WI38 (cell line): Measurements from ENCODE around the gene CDC16.

Experiments
- H3K4me3 ChIP-seq: 2 replicates; pipeline ENCODE4 v1.5.1; 2011; ENCODE audit warnings: low read depth, mild to moderate bottlenecking, control low read depth, low read length
- CTCF ChIP-seq: IDR thresholded peaks from 2 replicates; pipeline ENCODE4 v1.5.1; 2012; ENCODE audit warnings: low read depth, mild to moderate bottlenecking, control low read depth, low read length

The CDC16 gene

GRCh38 chr13:114200399-114200911 is 34.2 kb upstream of the CDC16 start:
- peak overlapping the region; percentile 27; the same call in 1 of the 2 replicates for H3K4me3 ChIP-seq
- no peak for TF ChIP-seq CTCF

- TF ChIP-seq CTCF, result no peak
- no peak overlapping the region for H3K4me3 ChIP-seq
These were observed 32.1 kb upstream of the CDC16 start for GRCh38 chr13:114202581-114202980.

GRCh38 chr13:114203536-114203935 is 31.2 kb upstream of the CDC16 start:
- TF ChIP-seq CTCF, result no peak
- H3K4me3 ChIP-seq, result no peak overlapping the region

- no peak for TF ChIP-seq CTCF
These were observed 29.8 kb upstream of the CDC16 start for GRCh38 chr13:114204894-114205293.

GRCh38 chr13:114208134-114208533 is 26.6 kb upstream of the CDC16 start:
- TF ChIP-seq CTCF, result no peak
- no peak overlapping the region for H3K4me3 ChIP-seq

More at GRCh38 chr13:114204894-114205293, 29.8 kb upstream of the CDC16 start:
- no peak overlapping the region for H3K4me3 ChIP-seq

- TF ChIP-seq CTCF, result no peak
- H3K4me3 ChIP-seq, result no peak overlapping the region
These were observed 23.1 kb upstream of the CDC16 start for GRCh38 chr13:114211446-114212157.

GRCh38 chr13:114212158-114212495 is 22.6 kb upstream of the CDC16 start:
- no peak overlapping the region for H3K4me3 ChIP-seq
- TF ChIP-seq CTCF, result no peak
